DMS153 (cell line): Measurements from ENCODE around the gene FBXW5.

Experiments used
- DNase-seq: peaks from one replicate; lab custom pipeline; 2025; lab: John Stamatoyannopoulos, UW

FBXW5 gene

GRCh38 chr9:136907011-136907914 lies 37.3 kb downstream of the FBXW5 start:
- no peak for DNase-seq

- no peak for DNase-seq
Measured at GRCh38 chr9:136906266-136906665, 38.3 kb downstream of the FBXW5 start.

GRCh38 chr9:136903041-136903554 lies 41.4 kb downstream of the FBXW5 start:
- no peak for DNase-seq

GRCh38 chr9:136902259-136902821 lies 42.2 kb downstream of the FBXW5 start:
- no peak for DNase-seq

GRCh38 chr9:136901516-136902258 lies 42.9 kb downstream of the FBXW5 start:
- no peak for DNase-seq

- no peak for DNase-seq
Measured at GRCh38 chr9:136900988-136901515, 43.5 kb downstream of the FBXW5 start.

GRCh38 chr9:136900556-136900955 lies 44.0 kb downstream of the FBXW5 start:
- DNase-seq: no peak

GRCh38 chr9:136899196-136899595 lies 45.3 kb downstream of the FBXW5 start:
- DNase-seq: no peak

- DNase-seq: no peak
Measured at GRCh38 chr9:136898483-136899100, 45.9 kb downstream of the FBXW5 start.

GRCh38 chr9:136896027-136896426 lies 48.5 kb downstream of the FBXW5 start:
- DNase-seq: no peak

- DNase-seq: no peak
Measured at GRCh38 chr9:136890661-136891060, 53.9 kb downstream of the FBXW5 start.
